IMR-90 (cell line): Measurements from ENCODE around the gene HHATL. TPM values are rescaled to one million over a fixed set of nuclear protein-coding genes. Genes with fewer than 3 reads are reported as not detected.

Experiments used
- ATAC-seq: fragments of 200-7000 bp; cut with Tn5 transposase; 2 replicates; pipeline ENCODE4 v1.9.1; 2020; ENCODE audit warnings: low read depth, mild to moderate bottlenecking, moderate library complexity
- BruUV-seq: library from RNA; stranded (reverse); fragments of 400-500 nt; replicated peaks from 2 replicates; lab custom pipeline; 2021; lab: Mats Ljungman, UMichigan
- CTCF ChIA-PET: fragments of 300-600 bp; formaldehyde crosslinking; extraction: SDS; loops from one replicate; lab custom pipeline; 2021; ENCODE audit warnings: antibody characterized with exemption; lab: Yijun Ruan, JAX
- POLR2A ChIA-PET: fragments of 300-600 bp; sonication (Branson Sonifier 250); formaldehyde crosslinking; loops from one replicate; lab custom pipeline; 2022; ENCODE audit warnings: antibody characterized with exemption; ENCODE audit not compliant: unreplicated experiment; lab: Charles Lee
- DNase-seq: peaks from one replicate; pipeline ENCODE4 v3.0.0; 2013
- H2AFZ ChIP-seq: replicated peaks from 2 replicates; pipeline ENCODE3; 2013; ENCODE audit warnings: low read length, mild to moderate bottlenecking; ENCODE audit not compliant: poor library complexity
- H2AK5ac ChIP-seq: 2 replicates; pipeline ENCODE4 v1.6.1; 2013; ENCODE audit warnings: low read depth, low read length, inconsistent platforms
- H2AK9ac ChIP-seq: replicated peaks from 2 replicates; pipeline ENCODE3; 2013; ENCODE audit warnings: mild to moderate bottlenecking, low read depth, low read length, moderate library complexity; ENCODE audit not compliant: poor library complexity
- H2BK120ac ChIP-seq: 2 replicates; pipeline ENCODE4 v1.6.1; 2013; ENCODE audit warnings: low read depth, low read length, inconsistent platforms
- H2BK15ac ChIP-seq: 3 replicates; pipeline ENCODE4 v1.6.1; 2013; ENCODE audit warnings: low read depth, low read length, inconsistent platforms
- H2BK20ac ChIP-seq: 2 replicates; pipeline ENCODE4 v1.6.1; 2013; ENCODE audit warnings: low read depth, mild to moderate bottlenecking, inconsistent platforms, low read length, moderate library complexity
- H2BK5ac ChIP-seq: 2 replicates; pipeline ENCODE4 v1.6.1; 2013; ENCODE audit warnings: mild to moderate bottlenecking, low read depth, low read length, inconsistent platforms; ENCODE audit not compliant: poor library complexity, severe bottlenecking
- H3K14ac ChIP-seq: replicated peaks from 2 replicates; pipeline ENCODE4 v1.6.1; 2013; ENCODE audit warnings: low read depth, low read length, inconsistent platforms
- H3K18ac ChIP-seq: 2 replicates; pipeline ENCODE4 v1.6.1; 2013; ENCODE audit warnings: low read depth, low read length, control low read depth
- H3K23ac ChIP-seq: 2 replicates; pipeline ENCODE4 v1.6.1; 2013; ENCODE audit warnings: low read depth, low read length, inconsistent platforms
- H3K27ac ChIP-seq: 2 replicates; pipeline ENCODE4 v1.5.1; 2013; ENCODE audit warnings: mild to moderate bottlenecking, control low read depth, low read length; ENCODE audit not compliant: insufficient read depth
- H3K27me3 ChIP-seq: 2 replicates; pipeline ENCODE4 v1.6.1; 2013; ENCODE audit warnings: low read length; ENCODE audit not compliant: control insufficient read depth, insufficient read depth
- H3K36me3 ChIP-seq: 2 replicates; pipeline ENCODE4 v1.6.1; 2013; ENCODE audit warnings: low read length, mixed read lengths; ENCODE audit not compliant: control insufficient read depth, insufficient read depth
- H3K4ac ChIP-seq: 2 replicates; pipeline ENCODE4 v1.6.1; 2013; ENCODE audit warnings: low read depth, low read length, inconsistent platforms
- H3K4me1 ChIP-seq: 2 replicates; pipeline ENCODE4 v1.6.1; 2013; ENCODE audit warnings: low read length, mixed read lengths; ENCODE audit not compliant: control insufficient read depth, insufficient read depth
- H3K4me2 ChIP-seq: 2 replicates; pipeline ENCODE4 v1.6.1; 2013; ENCODE audit warnings: low read depth, mild to moderate bottlenecking, control low read depth, low read length, moderate library complexity
- H3K4me3 ChIP-seq: 2 replicates; pipeline ENCODE4 v1.5.1; 2013; ENCODE audit warnings: low read depth, mild to moderate bottlenecking, control low read depth, low read length, moderate library complexity; ENCODE audit not compliant: insufficient read depth
- H3K56ac ChIP-seq: 2 replicates; pipeline ENCODE4 v1.6.1; 2013; ENCODE audit warnings: low read length, inconsistent platforms; ENCODE audit not compliant: insufficient read depth; ENCODE audit errors: extremely low read depth
- H3K79me1 ChIP-seq, 2 experiments: 2 replicates each; pipeline ENCODE4 v1.6.1; 2013; ENCODE audit warnings: low read length in 2 of 2, inconsistent platforms in 1 of 2, low read depth in 1 of 2
- H3K9ac ChIP-seq: 2 replicates; pipeline ENCODE4 v1.6.1; 2013; ENCODE audit warnings: low read depth, low read length, control low read depth
- H3K9me1 ChIP-seq: 2 replicates; pipeline ENCODE4 v1.6.1; 2013; ENCODE audit warnings: low read length, inconsistent platforms; ENCODE audit not compliant: insufficient read depth
- H3K9me3 ChIP-seq: 2 replicates; pipeline ENCODE4 v1.6.1; 2013; ENCODE audit warnings: low read length; ENCODE audit not compliant: control insufficient read depth, insufficient read depth
- H4K20me1 ChIP-seq: 2 replicates; pipeline ENCODE4 v1.6.1; 2013; ENCODE audit warnings: low read length, inconsistent platforms; ENCODE audit not compliant: insufficient read depth
- H4K5ac ChIP-seq: 2 replicates; pipeline ENCODE4 v1.6.1; 2013; ENCODE audit warnings: mild to moderate bottlenecking, low read depth, low read length, control low read depth
- H4K8ac ChIP-seq, 2 experiments: 2 replicates each; pipeline ENCODE4 v1.6.1; 2013; ENCODE audit warnings: low read depth in 2 of 2, low read length in 2 of 2, control low read depth in 1 of 2, inconsistent platforms in 1 of 2
- H4K91ac ChIP-seq: 2 replicates; pipeline ENCODE4 v1.6.1; 2013; ENCODE audit warnings: low read depth, low read length, inconsistent platforms; ENCODE audit not compliant: insufficient read depth
- BHLHE40 ChIP-seq: fragments of 150-350 bp; IDR thresholded peaks from 2 replicates; pipeline ENCODE4 v1.6.1; 2016; ENCODE audit warnings: mild to moderate bottlenecking, low read depth, low read length
- CEBPB ChIP-seq: IDR thresholded peaks from 2 replicates; pipeline ENCODE4 v1.6.1; 2012; ENCODE audit warnings: low read depth, low read length, improper control_type of control experiment
- CHD1 ChIP-seq: IDR thresholded peaks from 2 replicates; pipeline ENCODE4 v1.6.1; 2012; ENCODE audit warnings: low read depth, low read length, improper control_type of control experiment
- FOS ChIP-seq: fragments of 150-350 bp; IDR thresholded peaks from 2 replicates; pipeline ENCODE4 v1.6.1; 2016; ENCODE audit warnings: low read depth, low read length
- MAFK ChIP-seq: IDR thresholded peaks from 2 replicates; pipeline ENCODE4 v1.6.1; 2012; ENCODE audit warnings: low read depth, low read length, improper control_type of control experiment
- MAZ ChIP-seq: IDR thresholded peaks from 2 replicates; pipeline ENCODE4 v1.6.1; 2012; ENCODE audit warnings: low read depth, mild to moderate bottlenecking, low read length, improper control_type of control experiment, moderate library complexity, borderline replicate concordance
- NFE2L2 ChIP-seq: fragments of 150-350 bp; IDR thresholded peaks from 2 replicates; pipeline ENCODE4 v1.6.1; 2016; ENCODE audit warnings: low read depth, mild to moderate bottlenecking, low read length
- POLR2A ChIP-seq: IDR thresholded peaks from 2 replicates; pipeline ENCODE4 v1.6.1; 2012; ENCODE audit warnings: mild to moderate bottlenecking, low read depth, low read length
- RAD21 ChIP-seq: IDR thresholded peaks from 2 replicates; pipeline ENCODE4 v1.6.1; 2012; ENCODE audit warnings: low read length, improper control_type of control experiment
- RCOR1 ChIP-seq: IDR thresholded peaks from 2 replicates; pipeline ENCODE4 v1.6.1; 2012; ENCODE audit warnings: mild to moderate bottlenecking, low read length, improper control_type of control experiment; ENCODE audit not compliant: insufficient replicate concordance
- SMC3 ChIP-seq: fragments of 150-350 bp; IDR thresholded peaks from 2 replicates; pipeline ENCODE4 v1.6.1; 2016; ENCODE audit warnings: low read depth, mild to moderate bottlenecking, antibody characterized with exemption, low read length, moderate library complexity
- WGBS, 2 experiments: methylation state at CpG; one replicate each; pipeline versions ENCODE4 v1.1.5 to v1.1.7; 2013; ENCODE audit warnings: missing lambda C conversion rate in 2 of 2; ENCODE audit not compliant: insufficient read length in 1 of 2; ENCODE audit errors: extremely low coverage in 2 of 2; 5-methylcytosine and 5-hydroxymethylcytosine counted together
- dilution Hi-C: fragments of 300-500 bp; cut with HindIII; formaldehyde crosslinking; loops from one replicate; pipeline ENCODE4 v1.14.3; 2018; ENCODE audit warnings: low sequenced_read_pairs; ENCODE audit not compliant: unreplicated experiment
- in situ Hi-C: fragments of 300-500 bp; cut with MboI; formaldehyde crosslinking; loops from 3 replicates; pipeline ENCODE4 v1.14.3; 2019; ENCODE audit warnings: low sequenced_read_pairs, inconsistent platforms, mixed read lengths
- intact Hi-C: fragments of 100-400 bp; cut with micrococcal nuclease; formaldehyde crosslinking; loops from 2 replicates; pipeline ENCODE4 v1.10.0; 2022
- polyA plus RNA-seq, 3 experiments: library from polyadenylated mRNA; depleted of rRNA; stranded (reverse); fragments of >200 nt; gene quantifications; 2 replicates each; pipeline ENCODE4 v1.2.3, GENCODE V29; 2012; ENCODE audit warnings: low replicate concordance in 1 of 3
- total RNA-seq: library from RNA; depleted of rRNA; stranded (reverse); fragments of >200 nt; gene quantifications from 2 replicates; pipeline ENCODE4 v1.2.3, GENCODE V29; 2012
- TF ChIP-seq, protein P1 (sequence below): conservative IDR thresholded peaks from 2 replicates; pipeline ENCODE4 v1.5.1; 2012; ENCODE audit warnings: mild to moderate bottlenecking, low read depth, low read length, improper control_type of control experiment
- TF ChIP-seq, protein P2 (sequence below): fragments of 150-350 bp; IDR thresholded peaks from 2 replicates; pipeline ENCODE4 v1.6.1; 2016; ENCODE audit warnings: low read depth, mild to moderate bottlenecking, low read length, moderate library complexity, borderline replicate concordance
- TF ChIP-seq, protein P3 (sequence below): fragments of 150-350 bp; IDR thresholded peaks from 2 replicates; pipeline ENCODE4 v1.6.1; 2017; ENCODE audit warnings: mild to moderate bottlenecking, antibody characterized with exemption, low read length, low read depth

HHATL gene
- total and polyA plus RNA-seq, 2 of the 4 experiments (the other 2 are of a cell fraction): not detected

DNA sequence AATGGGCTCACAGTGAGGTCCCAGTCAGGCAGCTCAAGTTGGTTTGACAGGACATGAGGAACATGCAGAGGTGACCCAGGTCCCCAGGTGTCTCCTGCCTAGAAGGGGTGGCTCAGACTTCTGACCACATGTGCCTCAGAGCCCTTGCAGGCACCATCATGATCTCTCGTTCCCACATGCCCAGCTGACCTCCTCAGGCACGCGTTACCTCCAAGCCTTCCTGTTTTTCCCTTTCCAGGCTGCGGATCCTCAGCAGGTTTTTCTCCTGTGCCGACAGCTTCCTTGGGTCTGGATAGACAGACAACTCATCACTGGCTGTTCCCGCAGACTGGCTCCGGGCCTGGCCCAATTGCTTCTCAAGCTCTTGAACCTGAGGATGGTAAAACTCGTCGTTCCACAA is 40.1 kb upstream of the HHATL start:
- no peak overlapping the region for H4K8ac ChIP-seq
- no peaks in the 10 kb centered on the region for H3K36me3 ChIP-seq
- ChIA-PET CTCF (interaction anchor here (0.6 kb wide), 1 partner anchor 15 kb away, joined by 3 read pairs; no protein-coding TSS in a partner anchor), POLR2A (no interaction called here)
- no peak overlapping the region for H3K56ac ChIP-seq
- DNase-seq (no peak), ATAC-seq (no peak)
- TF ChIP-seq NFE2L2 (no peak), CEBPB (no peak), FOS (no peak), RCOR1 (no peak), MAFK (no peak), BHLHE40 (no peak), MAZ (no peak), POLR2A (no peak), SMC3 (no peak), CHD1 (no peak), RAD21 (no peak)
- TF ChIP-seq, protein P1, sequence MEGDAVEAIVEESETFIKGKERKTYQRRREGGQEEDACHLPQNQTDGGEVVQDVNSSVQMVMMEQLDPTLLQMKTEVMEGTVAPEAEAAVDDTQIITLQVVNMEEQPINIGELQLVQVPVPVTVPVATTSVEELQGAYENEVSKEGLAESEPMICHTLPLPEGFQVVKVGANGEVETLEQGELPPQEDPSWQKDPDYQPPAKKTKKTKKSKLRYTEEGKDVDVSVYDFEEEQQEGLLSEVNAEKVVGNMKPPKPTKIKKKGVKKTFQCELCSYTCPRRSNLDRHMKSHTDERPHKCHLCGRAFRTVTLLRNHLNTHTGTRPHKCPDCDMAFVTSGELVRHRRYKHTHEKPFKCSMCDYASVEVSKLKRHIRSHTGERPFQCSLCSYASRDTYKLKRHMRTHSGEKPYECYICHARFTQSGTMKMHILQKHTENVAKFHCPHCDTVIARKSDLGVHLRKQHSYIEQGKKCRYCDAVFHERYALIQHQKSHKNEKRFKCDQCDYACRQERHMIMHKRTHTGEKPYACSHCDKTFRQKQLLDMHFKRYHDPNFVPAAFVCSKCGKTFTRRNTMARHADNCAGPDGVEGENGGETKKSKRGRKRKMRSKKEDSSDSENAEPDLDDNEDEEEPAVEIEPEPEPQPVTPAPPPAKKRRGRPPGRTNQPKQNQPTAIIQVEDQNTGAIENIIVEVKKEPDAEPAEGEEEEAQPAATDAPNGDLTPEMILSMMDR: no peak
- TF ChIP-seq, protein P2, sequence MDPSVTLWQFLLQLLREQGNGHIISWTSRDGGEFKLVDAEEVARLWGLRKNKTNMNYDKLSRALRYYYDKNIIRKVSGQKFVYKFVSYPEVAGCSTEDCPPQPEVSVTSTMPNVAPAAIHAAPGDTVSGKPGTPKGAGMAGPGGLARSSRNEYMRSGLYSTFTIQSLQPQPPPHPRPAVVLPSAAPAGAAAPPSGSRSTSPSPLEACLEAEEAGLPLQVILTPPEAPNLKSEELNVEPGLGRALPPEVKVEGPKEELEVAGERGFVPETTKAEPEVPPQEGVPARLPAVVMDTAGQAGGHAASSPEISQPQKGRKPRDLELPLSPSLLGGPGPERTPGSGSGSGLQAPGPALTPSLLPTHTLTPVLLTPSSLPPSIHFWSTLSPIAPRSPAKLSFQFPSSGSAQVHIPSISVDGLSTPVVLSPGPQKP: no peak
- TF ChIP-seq, protein P3, sequence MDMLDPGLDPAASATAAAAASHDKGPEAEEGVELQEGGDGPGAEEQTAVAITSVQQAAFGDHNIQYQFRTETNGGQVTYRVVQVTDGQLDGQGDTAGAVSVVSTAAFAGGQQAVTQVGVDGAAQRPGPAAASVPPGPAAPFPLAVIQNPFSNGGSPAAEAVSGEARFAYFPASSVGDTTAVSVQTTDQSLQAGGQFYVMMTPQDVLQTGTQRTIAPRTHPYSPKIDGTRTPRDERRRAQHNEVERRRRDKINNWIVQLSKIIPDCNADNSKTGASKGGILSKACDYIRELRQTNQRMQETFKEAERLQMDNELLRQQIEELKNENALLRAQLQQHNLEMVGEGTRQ: no peak
- in situ Hi-C loops (no loop called here), intact Hi-C loops (loop anchor here (5.0 kb wide), 1 partner anchor 160 kb away; the partner anchor contains the start of gene SEC22C), dilution Hi-C loops (no loop called here)
- WGBS, 2 experiments: 89% methylated on average over 8 of the region's 9 CpGs; no CpG with 5 or more reads in 1 of the 2 experiments
- H4K91ac ChIP-seq: no peak overlapping the region
- peaks cover 9% of the 10 kb centered on the region for H4K20me1 ChIP-seq
- H3K9me1 ChIP-seq: peaks cover 14% of the 10 kb centered on the region
- no peak overlapping the region for H4K5ac ChIP-seq
- peaks cover 12% of the 10 kb centered on the region for H3K4me1 ChIP-seq
- no peak overlapping the region for H3K18ac ChIP-seq
- H3K14ac ChIP-seq: no peak overlapping the region
- no peaks in the 10 kb centered on the region for H3K9me3 ChIP-seq
- no peak overlapping the region for H2AFZ ChIP-seq
- no peak overlapping the region for H3K4me2 ChIP-seq
- H3K4ac ChIP-seq: no peak overlapping the region
- no peak overlapping the region for H2BK20ac ChIP-seq
- H2BK5ac ChIP-seq: no peak overlapping the region
- no peak overlapping the region for H3K9ac ChIP-seq
- H2AK9ac ChIP-seq: no peak overlapping the region
- H2AK5ac ChIP-seq: no peak overlapping the region
- BruUV-seq: no TSS peak
- no peak overlapping the region for H3K4me3 ChIP-seq
- no peak overlapping the region for H2BK15ac ChIP-seq
- H3K23ac ChIP-seq: no peak overlapping the region
- H3K79me1 ChIP-seq: no peaks in the 10 kb centered on the region
- H3K27ac ChIP-seq: no peak overlapping the region
- no peak overlapping the region for H2BK120ac ChIP-seq
- peaks cover 14% of the 10 kb centered on the region; the same call in 1 of the 2 replicates for H3K27me3 ChIP-seq
